ENCODE results near the gene KIF19.

DNA sequence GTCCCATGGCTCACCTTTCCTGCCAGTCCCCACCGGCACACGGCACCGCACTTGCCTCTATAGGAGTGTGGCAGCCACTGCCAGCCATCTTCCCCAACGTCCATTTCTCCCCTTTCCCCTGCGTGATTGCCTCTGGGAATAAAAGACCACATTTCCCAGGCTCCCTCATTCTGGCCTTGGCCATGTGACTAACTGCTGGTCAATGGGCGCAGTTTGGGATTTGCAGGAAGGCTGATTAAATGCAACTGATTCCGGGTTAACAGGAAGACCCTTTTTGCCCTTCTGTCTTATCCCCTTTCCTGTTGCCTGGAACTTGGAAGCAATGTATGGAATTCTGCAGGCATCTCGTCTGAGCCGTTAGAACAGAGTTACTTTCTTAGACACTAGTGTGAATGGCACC, 32.7 kb downstream of the KIF19 start:
- TF ChIP-seq, protein P1, sequence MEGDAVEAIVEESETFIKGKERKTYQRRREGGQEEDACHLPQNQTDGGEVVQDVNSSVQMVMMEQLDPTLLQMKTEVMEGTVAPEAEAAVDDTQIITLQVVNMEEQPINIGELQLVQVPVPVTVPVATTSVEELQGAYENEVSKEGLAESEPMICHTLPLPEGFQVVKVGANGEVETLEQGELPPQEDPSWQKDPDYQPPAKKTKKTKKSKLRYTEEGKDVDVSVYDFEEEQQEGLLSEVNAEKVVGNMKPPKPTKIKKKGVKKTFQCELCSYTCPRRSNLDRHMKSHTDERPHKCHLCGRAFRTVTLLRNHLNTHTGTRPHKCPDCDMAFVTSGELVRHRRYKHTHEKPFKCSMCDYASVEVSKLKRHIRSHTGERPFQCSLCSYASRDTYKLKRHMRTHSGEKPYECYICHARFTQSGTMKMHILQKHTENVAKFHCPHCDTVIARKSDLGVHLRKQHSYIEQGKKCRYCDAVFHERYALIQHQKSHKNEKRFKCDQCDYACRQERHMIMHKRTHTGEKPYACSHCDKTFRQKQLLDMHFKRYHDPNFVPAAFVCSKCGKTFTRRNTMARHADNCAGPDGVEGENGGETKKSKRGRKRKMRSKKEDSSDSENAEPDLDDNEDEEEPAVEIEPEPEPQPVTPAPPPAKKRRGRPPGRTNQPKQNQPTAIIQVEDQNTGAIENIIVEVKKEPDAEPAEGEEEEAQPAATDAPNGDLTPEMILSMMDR (IDR thresholded peaks at IDR 0.05) = no peak
- TF ChIP-seq EZH2 (IDR thresholded peaks at IDR 0.05; ENCODE audit: borderline replicate concordance, insufficient read depth, low read depth, low read length, poor library complexity, severe bottlenecking) = no peak

Data from B cell (primary cell).